Activated T-cell treated with anti-CD3 and anti-CD28 coated beads, Interleukin-2, amount 50 U/mL, for 24 hours (primary cell): Measurements from ENCODE around the gene CTDSP1.

ENCODE experiments used
- DNase-seq: peaks from one replicate; pipeline ENCODE4 v3.0.0-alpha.2; 2020
- H3K27ac Mint-ChIP-seq: 2 replicates; pipeline ENCODE4 v1.8.0; 2020; ENCODE audit warnings: mild to moderate bottlenecking, mixed read lengths
- H3K27me3 Mint-ChIP-seq: 2 replicates; pipeline ENCODE4 v1.8.0; 2020; ENCODE audit warnings: mixed read lengths
- H3K36me3 Mint-ChIP-seq: 2 replicates; pipeline ENCODE4 v1.8.0; 2020; ENCODE audit warnings: low read depth, mixed read lengths
- H3K4me1 Mint-ChIP-seq: 2 replicates; pipeline ENCODE4 v1.8.0; 2020; ENCODE audit warnings: low read depth, mixed read lengths
- H3K4me3 Mint-ChIP-seq: 2 replicates; pipeline ENCODE4 v1.8.0; 2020; ENCODE audit warnings: mild to moderate bottlenecking, moderate library complexity, mixed read lengths
- H3K9me3 Mint-ChIP-seq: 2 replicates; pipeline ENCODE4 v1.8.0; 2020; ENCODE audit warnings: mixed read lengths

Gene CTDSP1

DNA sequence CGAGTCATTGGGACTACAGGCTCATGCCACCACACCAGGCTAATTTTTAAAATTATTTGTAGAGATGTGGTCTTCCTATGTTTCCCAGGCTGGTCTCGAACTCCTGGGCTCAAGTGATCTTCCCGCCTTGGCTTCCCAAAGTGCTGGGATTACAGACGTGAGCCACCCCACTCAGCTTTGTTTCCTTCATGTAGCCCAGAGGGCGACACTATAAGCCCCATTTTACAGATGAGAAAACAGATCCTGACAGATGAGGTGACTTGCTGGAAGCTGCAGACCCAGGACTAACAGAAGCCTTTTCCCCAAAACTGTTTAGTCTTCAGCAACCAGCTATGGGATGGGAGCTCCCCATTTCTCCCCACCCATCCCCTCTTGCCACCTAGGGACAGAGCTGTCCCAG lies 7.2 kb upstream of the CTDSP1 start:
- Mint-ChIP-seq H3K4me3 (no peak overlapping the region), H3K36me3 (no peaks in the 10 kb centered on the region), H3K27me3 (peaks cover 11% of the 10 kb centered on the region), H3K27ac (no peak overlapping the region), H3K4me1 (peaks cover 33% of the 10 kb centered on the region), H3K9me3 (no peaks in the 10 kb centered on the region)
- no peak for DNase-seq

- Mint-ChIP-seq H3K27ac (peak overlapping the region; percentile 59), H3K27me3 (peaks cover 16% of the 10 kb centered on the region), H3K4me3 (no peak overlapping the region), H3K9me3 (no peaks in the 10 kb centered on the region), H3K4me1 (peaks cover 38% of the 10 kb centered on the region), H3K36me3 (no peaks in the 10 kb centered on the region)
- DNase-seq, result no peak
These were observed 6.7 kb upstream of the CTDSP1 start for GRCh38 chr2:218392891-218393462.

DNA sequence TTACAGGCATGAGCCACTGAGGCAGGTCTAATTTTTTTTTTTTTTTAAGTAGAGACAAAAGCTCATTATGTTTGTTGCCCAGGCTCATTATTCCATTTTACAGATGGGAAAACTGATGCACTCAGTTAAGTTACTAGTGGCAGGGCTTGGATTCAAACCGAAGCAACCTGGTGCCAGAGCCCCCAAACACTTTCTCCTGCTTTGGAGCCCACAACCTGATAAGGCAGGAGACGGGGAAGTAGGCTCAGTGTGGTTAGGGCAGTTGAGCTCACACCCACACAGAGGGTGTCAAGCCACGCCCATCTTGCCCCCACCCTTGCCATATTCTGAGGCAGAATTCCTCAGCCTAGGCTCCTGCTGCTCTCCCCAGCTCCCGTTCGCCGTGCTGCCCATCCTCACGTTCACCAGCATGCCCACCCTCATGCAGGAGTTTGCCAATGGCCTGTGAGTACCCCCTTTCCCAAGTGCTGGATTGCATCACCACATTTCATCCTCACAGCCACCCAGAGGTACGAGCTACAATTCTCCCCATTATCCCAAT lies 5.8 kb upstream of the CTDSP1 start:
- Mint-ChIP-seq H3K9me3 (no peaks in the 10 kb centered on the region), H3K27me3 (peaks cover 16% of the 10 kb centered on the region), H3K4me3 (no peak overlapping the region), H3K27ac (peak overlapping the region; percentile 59), H3K36me3 (no peaks in the 10 kb centered on the region), H3K4me1 (peaks cover 43% of the 10 kb centered on the region)
- no peak for DNase-seq

GRCh38 chr2:218394298-218395089 lies 5.2 kb upstream of the CTDSP1 start:
- no peaks in the 10 kb centered on the region for H3K9me3 Mint-ChIP-seq
- peak; percentile 38 for DNase-seq
- H3K4me1 Mint-ChIP-seq, result peaks cover 47% of the 10 kb centered on the region
- peaks cover 16% of the 10 kb centered on the region for H3K27me3 Mint-ChIP-seq
- no peaks in the 10 kb centered on the region for H3K36me3 Mint-ChIP-seq
- H3K27ac Mint-ChIP-seq, result peak overlapping the region; percentile 44
- H3K4me3 Mint-ChIP-seq, result no peak overlapping the region

GRCh38 chr2:218395090-218395444 lies 4.6 kb upstream of the CTDSP1 start:
- Mint-ChIP-seq H3K27ac (peak overlapping the region; percentile 44), H3K4me3 (no peak overlapping the region), H3K4me1 (peaks cover 47% of the 10 kb centered on the region)

DNA sequence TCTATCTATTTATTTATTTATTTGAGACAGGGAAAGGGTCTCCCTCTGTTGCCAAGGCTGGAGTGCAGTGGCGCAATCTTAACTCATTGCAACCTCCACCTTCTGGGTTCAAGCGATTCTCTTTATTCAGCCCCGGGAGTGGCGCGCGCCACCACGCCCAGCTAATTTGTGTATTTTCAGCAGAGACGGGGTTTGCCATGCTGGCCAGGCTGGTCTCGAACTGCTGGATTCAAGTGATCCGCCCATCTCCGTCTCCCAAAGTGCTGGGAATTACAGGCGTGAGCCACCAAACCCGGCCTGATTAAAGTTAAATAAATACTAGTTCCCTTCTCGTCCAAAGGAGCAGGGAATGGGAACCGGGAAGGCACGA lies 4.2 kb upstream of the CTDSP1 start:
- peak overlapping the region; percentile 71 for H3K4me3 Mint-ChIP-seq
- peaks cover 16% of the 10 kb centered on the region for H3K27me3 Mint-ChIP-seq
- peaks cover 49% of the 10 kb centered on the region for H3K4me1 Mint-ChIP-seq
- H3K27ac Mint-ChIP-seq, result peak overlapping the region; percentile 65
- H3K36me3 Mint-ChIP-seq, result peaks cover 2% of the 10 kb centered on the region
- H3K9me3 Mint-ChIP-seq, result no peaks in the 10 kb centered on the region
- DNase-seq, result no peak

More at GRCh38 chr2:218395090-218395444, 4.6 kb upstream of the CTDSP1 start:
- peaks cover under 1% of the 10 kb centered on the region for H3K36me3 Mint-ChIP-seq
- peaks cover 16% of the 10 kb centered on the region for H3K27me3 Mint-ChIP-seq
- DNase-seq, result no peak
- H3K9me3 Mint-ChIP-seq, result no peaks in the 10 kb centered on the region

- H3K9me3 Mint-ChIP-seq, result no peaks in the 10 kb centered on the region
- peaks cover 49% of the 10 kb centered on the region for H3K4me1 Mint-ChIP-seq
- peak; percentile 95 for DNase-seq
- H3K27ac Mint-ChIP-seq, result peak overlapping the region; percentile 93
- peak overlapping the region; percentile 86 for H3K4me3 Mint-ChIP-seq
- H3K27me3 Mint-ChIP-seq, result peaks cover 16% of the 10 kb centered on the region
- H3K36me3 Mint-ChIP-seq, result peaks cover 2% of the 10 kb centered on the region
These were observed 3.6 kb upstream of the CTDSP1 start for GRCh38 chr2:218395826-218396687.

DNA sequence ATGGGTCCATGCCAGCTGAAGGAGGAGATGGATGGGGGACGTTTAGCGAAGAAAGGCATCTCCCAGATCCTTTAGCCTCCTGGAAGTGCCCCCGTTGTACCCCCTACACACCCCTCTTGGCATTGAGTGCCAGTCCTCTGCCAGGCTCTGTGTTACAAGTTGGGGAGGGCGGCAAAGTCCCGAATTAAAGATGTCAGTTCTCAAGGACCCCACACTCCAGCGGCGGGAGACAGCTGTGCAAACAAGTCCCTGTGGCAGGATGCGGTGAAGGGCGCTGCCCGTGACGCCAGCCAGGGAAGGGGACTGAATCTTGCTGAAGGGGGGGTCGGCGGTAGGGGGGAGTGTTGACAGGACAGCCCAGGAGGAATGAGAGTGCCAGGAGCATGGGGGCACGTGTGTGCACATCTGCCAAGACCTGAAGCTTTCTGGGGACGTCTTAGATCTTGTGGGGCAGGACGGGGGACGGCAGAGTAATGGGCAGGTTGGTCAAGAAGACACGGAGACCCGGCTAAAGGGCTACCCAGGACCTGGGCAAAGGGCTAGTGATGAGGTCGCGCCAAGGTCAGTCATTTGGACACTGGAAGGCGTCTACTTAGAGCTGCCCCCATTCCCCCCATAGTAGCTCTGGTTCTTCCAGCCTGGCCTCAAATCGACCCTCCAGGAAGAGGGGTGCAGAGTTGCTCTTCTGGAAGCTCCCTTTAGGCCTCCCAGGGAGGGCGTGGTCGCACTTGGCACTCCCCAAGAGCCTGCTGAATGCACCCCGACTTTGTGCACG lies 2.8 kb upstream of the CTDSP1 start:
- peak overlapping the region; percentile 86 for H3K4me3 Mint-ChIP-seq
- H3K4me1 Mint-ChIP-seq, result peaks cover 54% of the 10 kb centered on the region
- no peaks in the 10 kb centered on the region for H3K9me3 Mint-ChIP-seq
- peak overlapping the region; percentile 93 for H3K27ac Mint-ChIP-seq
- H3K36me3 Mint-ChIP-seq, result peaks cover 7% of the 10 kb centered on the region
- H3K27me3 Mint-ChIP-seq, result peaks cover 16% of the 10 kb centered on the region
- DNase-seq, result no peak

- H3K9me3 Mint-ChIP-seq, result no peaks in the 10 kb centered on the region
- peaks cover 16% of the 10 kb centered on the region for H3K27me3 Mint-ChIP-seq
- H3K36me3 Mint-ChIP-seq, result peaks cover 11% of the 10 kb centered on the region
- H3K4me1 Mint-ChIP-seq, result peaks cover 58% of the 10 kb centered on the region
- peak overlapping the region; percentile 86 for H3K27ac Mint-ChIP-seq
- no peak for DNase-seq
- H3K4me3 Mint-ChIP-seq, result peak overlapping the region; percentile 86
These were observed 2.2 kb upstream of the CTDSP1 start for GRCh38 chr2:218397463-218397819.

GRCh38 chr2:218397820-218398436 lies 1.7 kb upstream of the CTDSP1 start:
- H3K4me1 Mint-ChIP-seq, result peaks cover 60% of the 10 kb centered on the region
- peak overlapping the region; percentile 86 for H3K27ac Mint-ChIP-seq
- H3K9me3 Mint-ChIP-seq, result no peaks in the 10 kb centered on the region
- peaks cover 16% of the 10 kb centered on the region for H3K27me3 Mint-ChIP-seq
- DNase-seq, result peak; percentile 63
- peaks cover 16% of the 10 kb centered on the region for H3K36me3 Mint-ChIP-seq
- H3K4me3 Mint-ChIP-seq, result peak overlapping the region; percentile 86

GRCh38 chr2:218398437-218399390 lies 954 bp upstream of the CTDSP1 start:
- peak overlapping the region; percentile 75 for H3K27ac Mint-ChIP-seq
- H3K4me1 Mint-ChIP-seq, result peaks cover 68% of the 10 kb centered on the region
- peak; percentile 74 for DNase-seq
- H3K27me3 Mint-ChIP-seq, result peaks cover 16% of the 10 kb centered on the region
- peaks cover 24% of the 10 kb centered on the region for H3K36me3 Mint-ChIP-seq
- H3K4me3 Mint-ChIP-seq, result peak overlapping the region; percentile 86
- no peaks in the 10 kb centered on the region for H3K9me3 Mint-ChIP-seq

GRCh38 chr2:218400167-218400929 lies 680 bp downstream of the CTDSP1 start:
- Mint-ChIP-seq H3K36me3 (peaks cover 39% of the 10 kb centered on the region), H3K27me3 (peaks cover 16% of the 10 kb centered on the region), H3K27ac (peak overlapping the region; percentile 93), H3K4me1 (peaks cover 66% of the 10 kb centered on the region), H3K4me3 (peak overlapping the region; percentile 92), H3K9me3 (no peaks in the 10 kb centered on the region)
- peak; percentile 74 for DNase-seq
